Measurements from ENCODE around the gene PLEKHM3. TPM values are rescaled to one million over a fixed set of nuclear protein-coding genes. Genes with fewer than 3 reads are reported as not detected.

PLEKHM3 gene
- total RNA-seq, 3 donors from 2014 or later (not counting 1 experiment from before 2014, with no cell fraction given), result 21.7 to 27.7 (median 26.3) TPM

GRCh38 chr2:207836521-207837133 lies 188.7 kb downstream of the PLEKHM3 start:
- ATAC-seq, result no peak
- Histone ChIP-seq H3K9me3 (ENCODE audit: control insufficient read depth, insufficient read depth, low read length) (no peaks in the 10 kb centered on the region), H3K36me3 (ENCODE audit: control insufficient read depth, insufficient read depth, low read length) (no peaks in the 10 kb centered on the region), H3K27ac (ENCODE audit: low read length) (no peak overlapping the region), H3K4me3 (ENCODE audit: low read length) (no peak overlapping the region), H3K27me3 (ENCODE audit: control insufficient read depth, insufficient read depth, low read length) (no peaks in the 10 kb centered on the region), H3K4me1 (ENCODE audit: control insufficient read depth, insufficient read depth, low read length) (no peaks in the 10 kb centered on the region)
- intact Hi-C loops (cut with micrococcal nuclease), result no loop called here
- H3K27ac Mint-ChIP-seq, result no peak overlapping the region
- no peaks in the 10 kb centered on the region for H3K4me1 Mint-ChIP-seq
- no peak overlapping the region for H3K4me3 Mint-ChIP-seq
- no peaks in the 10 kb centered on the region for H3K9me3 Mint-ChIP-seq
- no peak for DNase-seq
- WGBS (ENCODE audit: insufficient coverage), result 89% methylated on average over 7 of the region's 7 CpGs
- no peaks in the 10 kb centered on the region for H3K27me3 Mint-ChIP-seq (ENCODE audit: low read depth in 2 of 2)
- H3K36me3 Mint-ChIP-seq, result no peaks in the 10 kb centered on the region
- no peak for TF ChIP-seq CTCF (IDR thresholded peaks at IDR 0.05)

GRCh38 chr2:207835805-207836204 lies 189.5 kb downstream of the PLEKHM3 start:
- no peak overlapping the region for H3K27ac ChIP-seq (ENCODE audit: low read length)
- H3K36me3 ChIP-seq (ENCODE audit: control insufficient read depth, insufficient read depth, low read length), result no peaks in the 10 kb centered on the region
- DNase-seq, result no peak
- no peak overlapping the region for H3K4me3 ChIP-seq (ENCODE audit: low read length)
- TF ChIP-seq CTCF (IDR thresholded peaks at IDR 0.05), result no peak
- no peaks in the 10 kb centered on the region for H3K9me3 ChIP-seq (ENCODE audit: control insufficient read depth, insufficient read depth, low read length)
- H3K36me3 Mint-ChIP-seq, result no peaks in the 10 kb centered on the region
- intact Hi-C loops (cut with micrococcal nuclease), result no loop called here
- H3K27me3 ChIP-seq (ENCODE audit: control insufficient read depth, insufficient read depth, low read length), result no peaks in the 10 kb centered on the region
- no peak overlapping the region for H3K27ac Mint-ChIP-seq
- H3K4me1 Mint-ChIP-seq, result no peaks in the 10 kb centered on the region
- no peak overlapping the region for H3K4me3 Mint-ChIP-seq
- no peaks in the 10 kb centered on the region for H3K4me1 ChIP-seq (ENCODE audit: control insufficient read depth, insufficient read depth, low read length)
- no peaks in the 10 kb centered on the region for H3K9me3 Mint-ChIP-seq
- no peaks in the 10 kb centered on the region for H3K27me3 Mint-ChIP-seq (ENCODE audit: low read depth in 2 of 2)
- WGBS (ENCODE audit: insufficient coverage), result 100% methylated on average over 1 of the region's 1 CpG
- no peak for ATAC-seq

GRCh38 chr2:207833251-207833751 lies 192.0 kb downstream of the PLEKHM3 start:
- Mint-ChIP-seq H3K27ac (no peak overlapping the region), H3K4me1 (peaks cover 14 to 15% of the 10 kb centered on the region in 2 donors), H3K27me3 (ENCODE audit: low read depth in 2 of 2) (no peaks in the 10 kb centered on the region), H3K9me3 (no peaks in the 10 kb centered on the region), H3K4me3 (no peak overlapping the region), H3K36me3 (no peaks in the 10 kb centered on the region)
- no peaks in the 10 kb centered on the region for H3K4me1 ChIP-seq (ENCODE audit: control insufficient read depth, insufficient read depth, low read length)
- H3K9me3 ChIP-seq (ENCODE audit: control insufficient read depth, insufficient read depth, low read length), result no peaks in the 10 kb centered on the region
- no peak overlapping the region for H3K4me3 ChIP-seq (ENCODE audit: low read length)
- no peaks in the 10 kb centered on the region for H3K36me3 ChIP-seq (ENCODE audit: control insufficient read depth, insufficient read depth, low read length)
- DNase-seq, result no peak
- H3K27me3 ChIP-seq (ENCODE audit: control insufficient read depth, insufficient read depth, low read length), result no peaks in the 10 kb centered on the region
- intact Hi-C loops (cut with micrococcal nuclease), result no loop called here
- TF ChIP-seq CTCF (IDR thresholded peaks at IDR 0.05), result no peak
- H3K27ac ChIP-seq (ENCODE audit: low read length), result no peak overlapping the region
- WGBS (ENCODE audit: insufficient coverage), result 83% methylated on average over 3 of the region's 3 CpGs
- no peak for ATAC-seq

Measured in natural killer cell (primary cell).